GM12872 (cell line): Measurements from ENCODE around the gene FERMT2.

Experiments used
- CTCF ChIP-seq: IDR thresholded peaks from 3 replicates; pipeline ENCODE4 v1.5.1; 2011; ENCODE audit warnings: low read depth, mild to moderate bottlenecking, low read length, moderate library complexity; ENCODE audit not compliant: insufficient read depth

Gene FERMT2

GRCh38 chr14:52901357-52901980, 49.4 kb downstream of the FERMT2 start:
- no peak for TF ChIP-seq CTCF

GRCh38 chr14:52900731-52901130, 50.1 kb downstream of the FERMT2 start:
- TF ChIP-seq CTCF: no peak

- no peak for TF ChIP-seq CTCF
These were observed 52.4 kb downstream of the FERMT2 start for GRCh38 chr14:52898496-52898895.

GRCh38 chr14:52895000-52895399, 55.9 kb downstream of the FERMT2 start:
- TF ChIP-seq CTCF: no peak

- TF ChIP-seq CTCF: no peak
These were observed 59.0 kb downstream of the FERMT2 start for GRCh38 chr14:52891800-52892199.

- TF ChIP-seq CTCF: no peak
These were observed 61.7 kb downstream of the FERMT2 start for GRCh38 chr14:52888839-52889838.

GRCh38 chr14:52888159-52888558, 62.7 kb downstream of the FERMT2 start:
- TF ChIP-seq CTCF: no peak
